Mesothelial cell of epicardium (in vitro differentiated cells): ENCODE measurements around the gene MBNL1. TPM values are rescaled to one million over a fixed set of nuclear protein-coding genes. Genes with fewer than 3 reads are reported as not detected.
A peak's percentile ranks its signal among the peaks of the same experiment; 100 is the strongest.

ENCODE experiments used
- DNase-seq, 2 experiments: peaks; one replicate each; pipeline ENCODE4 v3.0.0; 2021; ENCODE audit warnings: low spot score in 2 of 2; ENCODE audit not compliant: unreplicated experiment in 2 of 2
- H3K27ac Mint-ChIP-seq: 2 replicates; pipeline ENCODE4 v1.8.0; 2021; ENCODE audit warnings: mixed read lengths
- H3K27me3 Mint-ChIP-seq: 2 replicates; pipeline ENCODE4 v1.8.0; 2021; ENCODE audit warnings: low read depth, mixed read lengths
- H3K36me3 Mint-ChIP-seq: 2 replicates; pipeline ENCODE4 v1.8.0; 2021; ENCODE audit warnings: mixed read lengths
- H3K4me1 Mint-ChIP-seq: 2 replicates; pipeline ENCODE4 v1.8.0; 2021; ENCODE audit warnings: mixed read lengths
- H3K4me3 Mint-ChIP-seq: 2 replicates; pipeline ENCODE4 v1.8.0; 2021; ENCODE audit warnings: mild to moderate bottlenecking, moderate library complexity, mixed read lengths
- H3K9me3 Mint-ChIP-seq: 2 replicates; pipeline ENCODE4 v1.8.0; 2021; ENCODE audit warnings: mixed read lengths
- total RNA-seq: library from RNA; stranded (reverse); gene quantifications from 3 replicates; pipeline ENCODE4 v1.2.1, GENCODE V29; 2021
- TF ChIP-seq, protein P1 (sequence below): fragments of 200-600 bp; sonication (generic); IDR thresholded peaks from one replicate; pipeline ENCODE4 v1.5.0; 2021; ENCODE audit warnings: antibody characterized with exemption; ENCODE audit not compliant: unreplicated experiment

Gene MBNL1
- total RNA-seq, 1 donor from 2014 or later = 74.8 TPM

DNA sequence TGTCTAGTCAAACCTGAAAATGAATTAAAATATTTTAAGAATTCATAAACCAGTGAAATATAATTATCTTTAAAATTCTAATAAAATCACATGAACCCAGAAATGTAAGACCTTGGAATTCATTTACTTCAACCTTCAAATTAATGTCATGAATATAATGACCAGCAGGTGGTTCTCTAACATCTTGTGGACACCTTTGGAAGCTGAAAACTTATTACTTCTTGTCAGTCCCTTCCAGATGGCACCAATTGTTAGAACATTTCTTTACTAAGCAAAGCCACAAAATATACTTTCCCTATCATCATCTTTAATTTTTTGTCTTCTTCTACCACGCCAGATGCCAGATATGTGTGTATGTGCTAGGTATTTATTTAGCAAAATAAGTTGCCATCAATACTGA is 240.0 kb downstream of the MBNL1 start:
- no peak overlapping the region for H3K4me3 Mint-ChIP-seq
- peaks cover 2% of the 10 kb centered on the region for H3K36me3 Mint-ChIP-seq
- no peak overlapping the region for H3K27ac Mint-ChIP-seq
- TF ChIP-seq, protein P1, sequence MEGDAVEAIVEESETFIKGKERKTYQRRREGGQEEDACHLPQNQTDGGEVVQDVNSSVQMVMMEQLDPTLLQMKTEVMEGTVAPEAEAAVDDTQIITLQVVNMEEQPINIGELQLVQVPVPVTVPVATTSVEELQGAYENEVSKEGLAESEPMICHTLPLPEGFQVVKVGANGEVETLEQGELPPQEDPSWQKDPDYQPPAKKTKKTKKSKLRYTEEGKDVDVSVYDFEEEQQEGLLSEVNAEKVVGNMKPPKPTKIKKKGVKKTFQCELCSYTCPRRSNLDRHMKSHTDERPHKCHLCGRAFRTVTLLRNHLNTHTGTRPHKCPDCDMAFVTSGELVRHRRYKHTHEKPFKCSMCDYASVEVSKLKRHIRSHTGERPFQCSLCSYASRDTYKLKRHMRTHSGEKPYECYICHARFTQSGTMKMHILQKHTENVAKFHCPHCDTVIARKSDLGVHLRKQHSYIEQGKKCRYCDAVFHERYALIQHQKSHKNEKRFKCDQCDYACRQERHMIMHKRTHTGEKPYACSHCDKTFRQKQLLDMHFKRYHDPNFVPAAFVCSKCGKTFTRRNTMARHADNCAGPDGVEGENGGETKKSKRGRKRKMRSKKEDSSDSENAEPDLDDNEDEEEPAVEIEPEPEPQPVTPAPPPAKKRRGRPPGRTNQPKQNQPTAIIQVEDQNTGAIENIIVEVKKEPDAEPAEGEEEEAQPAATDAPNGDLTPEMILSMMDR = peak; percentile 59
- no peaks in the 10 kb centered on the region for H3K4me1 Mint-ChIP-seq
- DNase-seq = no peak
- H3K27me3 Mint-ChIP-seq = no peaks in the 10 kb centered on the region
- peaks cover 5% of the 10 kb centered on the region for H3K9me3 Mint-ChIP-seq

DNA sequence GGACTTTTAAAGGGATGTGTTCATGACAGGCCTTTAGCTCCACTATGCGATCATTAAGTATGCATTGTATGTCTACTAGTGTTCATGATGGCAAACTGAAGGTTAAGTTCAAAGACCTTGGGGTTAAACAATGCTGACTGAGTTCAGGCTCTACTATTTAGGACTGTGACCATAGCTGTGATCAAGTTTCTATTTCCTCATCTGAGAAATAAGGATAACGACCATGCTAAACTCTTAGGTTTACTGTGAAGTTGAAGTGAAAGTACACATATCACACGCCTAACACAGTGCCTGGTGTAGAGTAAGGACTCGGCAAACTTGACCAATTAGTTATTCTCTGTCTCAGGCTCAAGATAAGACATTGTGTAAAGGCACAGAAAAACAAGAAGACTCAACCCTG is 243.2 kb downstream of the MBNL1 start:
- no peak overlapping the region for H3K4me3 Mint-ChIP-seq
- H3K4me1 Mint-ChIP-seq = peaks cover 2% of the 10 kb centered on the region
- no peaks in the 10 kb centered on the region for H3K9me3 Mint-ChIP-seq
- H3K36me3 Mint-ChIP-seq = no peaks in the 10 kb centered on the region
- TF ChIP-seq, protein P1 = no peak
- DNase-seq = no peak
- no peaks in the 10 kb centered on the region for H3K27me3 Mint-ChIP-seq
- no peak overlapping the region for H3K27ac Mint-ChIP-seq

DNA sequence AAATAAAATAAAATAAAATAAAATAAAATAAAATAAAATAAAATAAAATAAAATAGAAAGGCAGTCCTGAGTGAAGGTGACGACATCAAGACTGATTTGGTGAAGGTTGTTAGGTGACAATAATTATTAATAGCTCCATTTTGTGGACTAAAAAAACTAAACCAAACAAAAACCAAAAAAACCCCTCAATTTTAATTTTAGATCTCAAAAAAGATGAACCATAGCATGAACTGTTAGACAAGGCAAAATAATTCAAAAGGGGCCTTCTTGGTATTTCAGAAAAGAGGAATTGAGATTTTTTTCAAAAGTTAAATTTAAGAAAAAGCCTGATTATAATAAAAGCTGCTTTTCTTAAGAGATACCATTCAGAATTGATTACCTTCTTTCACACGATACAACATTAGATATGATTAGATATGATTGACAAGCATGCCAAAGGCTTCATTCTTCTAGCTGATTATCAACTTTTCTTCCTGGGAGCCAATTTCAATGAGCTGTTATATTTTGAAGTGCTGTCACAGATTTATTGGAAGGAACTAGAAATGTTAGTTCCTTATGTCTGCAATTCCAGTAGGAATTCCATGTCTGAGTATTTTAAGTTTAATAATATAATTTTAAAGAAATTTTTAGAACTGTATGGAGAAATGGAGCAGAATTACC is 244.7 kb downstream of the MBNL1 start:
- DNase-seq = no peak
- no peaks in the 10 kb centered on the region for H3K9me3 Mint-ChIP-seq
- H3K27ac Mint-ChIP-seq = no peak overlapping the region
- TF ChIP-seq, protein P1 = no peak
- H3K4me3 Mint-ChIP-seq = no peak overlapping the region
- peaks cover 2% of the 10 kb centered on the region for H3K4me1 Mint-ChIP-seq
- no peaks in the 10 kb centered on the region for H3K36me3 Mint-ChIP-seq
- no peaks in the 10 kb centered on the region for H3K27me3 Mint-ChIP-seq
